ENCODE data around the gene INO80C. TPM values are rescaled to one million over a fixed set of nuclear protein-coding genes. Genes with fewer than 3 reads are reported as not detected.
"Not testable (repeated sequence)": the region's sequence is repeated elsewhere in the genome, so short reads cannot be mapped to it uniquely, and the experiment has no call there.

INO80C gene
- total RNA-seq, 1 donor from 2014 or later: 9.8 TPM

DNA sequence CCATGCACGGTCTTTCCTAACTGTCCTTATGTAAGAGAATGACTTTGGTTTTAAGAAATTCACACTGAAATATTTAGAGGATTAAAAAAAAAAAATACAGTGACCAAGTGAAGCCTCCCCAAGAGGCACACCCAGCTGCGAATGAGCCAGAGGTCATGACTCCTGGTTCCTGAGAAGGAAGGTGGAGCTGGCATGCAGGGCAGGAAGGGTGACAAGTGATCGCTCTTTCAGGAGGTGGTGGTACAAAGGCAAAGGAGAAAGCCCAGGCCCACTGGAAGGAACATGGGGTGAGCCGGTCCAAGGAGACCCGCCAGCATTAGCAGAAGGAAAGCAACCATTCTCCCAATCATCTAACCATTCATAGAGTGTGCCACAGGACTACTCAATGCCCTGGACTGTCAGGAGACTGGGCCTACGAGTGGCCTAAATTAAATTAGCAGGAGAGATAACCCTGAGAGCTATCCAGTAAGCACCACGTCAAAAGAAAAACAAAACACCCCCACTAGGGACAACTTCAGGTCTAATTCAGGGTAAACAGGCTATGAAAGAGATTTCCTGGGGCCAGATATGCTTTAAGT is 7.8 kb downstream of the INO80C start:
- DNase-seq (ENCODE audit: low read depth): no peak

DNA sequence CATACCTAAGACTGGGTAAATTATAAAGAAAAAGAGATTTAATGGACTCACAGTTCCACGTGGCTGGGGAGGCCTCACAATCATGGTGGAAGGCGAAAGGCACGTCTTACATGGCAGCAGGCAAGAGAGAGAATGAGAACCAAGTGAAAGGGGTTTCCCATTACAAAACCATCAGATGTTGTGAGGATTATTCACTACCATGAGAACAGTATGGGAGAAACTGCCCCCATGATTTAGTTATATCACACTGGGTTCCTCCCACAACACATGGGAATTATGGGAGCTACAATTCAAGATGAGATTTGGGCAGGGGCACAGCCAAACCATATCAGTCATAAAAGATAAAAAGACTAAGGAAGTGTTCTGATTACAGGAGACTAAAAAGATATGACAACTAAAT is 8.5 kb downstream of the INO80C start:
- DNase-seq (ENCODE audit: low read depth): not testable (repeated sequence)

DNA sequence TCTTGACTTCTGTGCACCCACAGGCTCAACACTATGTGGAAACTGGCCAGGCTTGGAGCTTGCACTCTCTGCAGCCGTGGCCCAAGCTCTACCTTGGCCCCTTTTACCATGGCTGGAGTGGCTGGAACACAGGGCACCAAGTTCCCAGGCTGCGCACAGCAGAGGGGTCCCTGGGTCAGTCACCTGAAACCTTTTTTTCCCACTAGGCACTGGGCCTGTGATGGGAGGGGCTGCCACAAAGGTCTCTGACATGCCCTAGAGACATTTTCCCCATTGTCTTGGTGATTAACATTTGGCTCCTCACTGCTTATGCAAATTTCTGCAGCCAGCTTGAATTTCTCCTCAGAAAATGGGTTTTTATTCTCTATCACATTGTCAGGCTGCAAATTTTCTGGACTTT is 9.4 kb downstream of the INO80C start:
- not testable (repeated sequence) for DNase-seq (ENCODE audit: low read depth)

DNA sequence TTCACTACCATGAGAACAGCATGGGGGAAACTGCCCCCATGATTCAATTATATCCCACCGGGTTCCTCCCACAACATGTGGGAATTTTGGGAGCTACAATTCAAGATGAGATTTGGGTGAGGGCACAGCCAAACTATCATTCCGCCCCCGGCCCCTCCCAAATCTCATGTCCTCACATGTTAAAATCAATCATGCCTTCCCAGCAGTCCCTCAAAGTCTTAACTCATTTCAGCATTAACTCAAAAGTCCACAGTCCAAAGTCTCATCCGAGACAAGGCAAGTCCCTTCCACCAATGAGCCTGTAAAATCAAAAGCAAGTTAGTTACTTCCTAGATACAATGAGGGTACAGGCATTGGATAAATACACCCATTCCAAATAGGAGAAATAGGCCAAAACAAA is 10.2 kb downstream of the INO80C start:
- not testable (repeated sequence) for DNase-seq (ENCODE audit: low read depth)

DNA sequence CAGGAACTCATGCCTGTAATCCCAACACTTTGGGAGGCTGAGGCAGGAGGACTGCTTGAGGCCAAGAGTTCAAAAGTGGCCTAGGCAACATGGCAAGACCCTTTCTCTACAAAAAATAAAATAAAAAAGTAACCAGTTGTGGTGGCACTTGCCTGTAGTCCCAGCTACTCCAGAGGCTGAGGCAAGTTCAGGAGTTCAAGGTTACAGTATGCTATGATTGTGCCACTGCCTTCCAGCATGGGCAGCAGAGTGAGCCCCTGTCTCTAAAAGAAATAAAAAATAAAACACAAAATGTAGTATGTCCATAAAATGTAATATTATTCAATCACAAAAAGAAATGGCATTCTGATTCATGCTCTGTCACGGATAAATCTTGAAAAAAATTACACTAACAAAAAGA is 11.9 kb downstream of the INO80C start:
- DNase-seq (ENCODE audit: low read depth): no peak

DNA sequence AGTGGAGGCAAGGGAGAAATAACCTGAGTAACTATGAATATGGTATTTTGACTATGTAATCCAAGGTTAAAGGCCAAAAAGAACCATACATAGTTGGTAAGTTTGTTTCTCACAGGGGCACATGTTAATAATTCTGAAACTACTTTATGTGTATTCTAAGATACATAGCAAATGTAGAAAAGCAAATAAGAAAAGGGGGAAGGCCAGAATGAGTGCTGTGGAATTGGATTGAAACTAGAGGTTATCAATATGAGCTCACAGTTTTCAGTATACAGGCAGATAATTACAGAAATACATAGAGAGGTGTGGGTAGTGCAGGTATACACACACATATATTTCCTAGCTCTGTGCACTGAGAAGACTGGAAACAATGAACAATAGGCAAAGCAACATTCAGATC is 13.7 kb downstream of the INO80C start:
- no peak for DNase-seq (ENCODE audit: low read depth)

DNA sequence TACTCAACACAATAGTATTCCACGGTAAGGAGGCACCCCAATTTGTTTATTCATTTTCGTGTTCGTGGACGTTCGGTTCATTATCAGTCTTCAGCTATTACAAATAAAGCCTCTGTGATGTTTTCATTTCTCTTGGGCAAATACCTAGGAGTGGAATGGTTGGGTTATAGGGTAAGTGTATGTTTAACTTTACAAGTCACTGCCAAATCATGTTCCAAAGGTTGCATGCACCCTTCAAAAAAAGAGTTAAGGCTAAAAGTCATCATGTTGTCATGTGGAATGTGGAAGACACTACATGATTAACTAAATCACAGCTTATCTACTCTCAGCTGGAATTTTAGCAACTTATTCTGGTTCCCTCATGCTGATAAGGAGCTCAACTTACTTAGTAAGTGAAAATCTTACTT is 15.8 kb downstream of the INO80C start:
- DNase-seq (ENCODE audit: low read depth): no peak

DNA sequence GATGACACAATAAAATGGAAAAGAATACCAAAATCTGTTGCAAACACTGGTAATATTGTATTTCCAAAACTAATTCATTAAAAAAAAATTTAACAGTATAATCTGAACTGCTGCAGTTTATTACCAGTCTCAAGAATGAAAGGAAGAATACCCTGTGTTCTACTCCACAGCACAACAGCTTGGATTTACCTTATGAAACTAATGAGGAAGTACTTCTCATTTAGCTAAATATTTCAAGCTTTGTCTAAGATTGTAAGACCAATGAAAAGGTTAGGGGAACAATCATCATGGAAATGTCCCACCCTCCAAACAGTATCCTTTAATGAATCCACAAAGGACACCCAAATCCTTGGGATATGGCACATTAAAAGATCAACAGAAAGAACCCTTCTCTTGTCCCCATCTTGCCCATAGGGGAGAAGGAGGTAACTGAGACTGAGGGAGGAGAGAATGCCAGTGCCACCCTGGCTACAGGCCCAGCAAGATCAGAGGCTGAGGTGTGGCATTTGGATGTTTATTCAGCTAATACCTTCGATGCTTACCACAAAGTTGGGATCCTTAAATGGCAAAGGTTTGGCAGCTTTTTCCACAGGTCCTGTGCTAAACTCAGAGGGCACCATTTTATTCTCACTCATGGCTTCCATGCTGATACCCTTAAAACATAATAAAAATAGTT is 17.7 kb downstream of the INO80C start:
- no peak for DNase-seq (ENCODE audit: low read depth)

DNA sequence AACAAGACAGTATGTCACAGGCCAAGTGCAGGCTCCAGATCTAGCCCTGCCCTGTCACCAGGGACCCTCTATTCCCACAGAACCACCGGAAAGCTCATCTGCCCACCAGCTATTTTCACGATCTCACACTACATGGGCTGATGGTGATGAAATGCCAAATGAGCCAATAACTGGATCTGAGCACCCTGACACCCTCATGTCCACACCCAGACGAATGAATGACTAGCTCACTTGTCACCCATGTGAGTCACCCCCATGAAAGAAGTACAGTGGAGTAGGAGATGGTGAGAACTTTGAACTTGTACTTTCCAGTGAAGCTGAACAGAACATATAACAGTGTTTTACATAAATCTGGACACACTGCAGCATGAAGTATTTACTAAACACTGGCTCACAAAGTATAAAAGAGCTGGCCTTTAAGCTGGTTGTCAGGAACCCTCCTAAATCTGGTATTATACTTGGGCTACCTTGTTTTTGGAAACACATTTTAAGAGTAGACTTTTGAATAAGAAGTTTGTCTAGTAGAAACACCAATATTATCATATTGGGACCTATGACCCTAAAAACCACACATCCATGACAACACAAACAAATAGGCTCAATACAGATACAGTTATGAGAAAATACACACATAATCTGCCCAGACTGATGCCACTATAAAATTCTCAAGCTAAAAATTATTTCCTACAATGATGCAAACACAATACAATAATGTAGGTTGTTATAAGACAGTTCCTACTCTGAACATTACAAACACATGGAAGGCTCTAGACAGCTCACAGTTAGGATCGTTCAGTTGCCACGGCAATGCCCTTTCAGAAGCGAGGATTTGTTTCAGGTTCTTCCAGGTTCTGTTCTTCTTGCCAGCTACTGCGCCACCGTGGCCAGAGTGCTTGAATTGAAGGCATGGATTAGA is 19.0 kb downstream of the INO80C start:
- DNase-seq (ENCODE audit: low read depth): peak; percentile 72

DNA sequence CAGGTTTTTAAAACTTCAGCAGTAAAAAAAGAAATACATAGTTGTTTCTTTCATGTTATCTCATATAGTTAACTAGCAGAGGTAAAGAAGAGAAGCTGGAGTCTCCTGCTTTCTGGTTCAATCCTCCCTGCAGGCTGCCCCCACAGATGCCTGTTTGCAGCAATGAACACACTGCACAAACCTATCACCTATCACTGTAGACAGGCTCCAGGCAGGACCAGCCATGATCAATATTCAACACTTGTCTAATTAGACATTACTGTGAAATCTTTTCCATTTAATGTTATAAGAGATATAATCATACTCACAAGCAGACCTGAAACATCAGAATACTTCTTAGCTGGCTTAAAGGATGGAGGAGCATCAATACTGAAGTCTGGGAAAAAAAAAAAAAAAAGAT is 19.8 kb downstream of the INO80C start:
- no peak for DNase-seq (ENCODE audit: low read depth)

DNA sequence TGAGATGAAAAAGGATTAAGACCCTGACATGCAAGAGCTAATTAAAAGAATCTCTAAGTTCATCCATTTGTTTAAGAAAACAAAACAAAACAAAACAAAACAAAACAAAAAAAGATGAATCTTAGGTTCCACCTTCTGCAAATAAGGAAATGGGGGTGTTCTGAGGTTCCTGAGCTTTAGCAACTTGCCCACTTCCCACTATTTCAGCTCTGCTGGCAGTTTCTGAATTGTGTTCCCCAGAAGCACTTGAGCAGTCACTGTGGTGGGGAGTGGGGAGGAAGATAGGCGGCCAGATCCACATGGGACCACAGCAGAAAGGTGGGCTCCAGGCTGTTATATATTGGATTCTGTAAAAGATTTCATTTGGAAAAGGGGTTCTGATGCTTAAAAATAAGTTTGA is 20.3 kb downstream of the INO80C start:
- no peak for DNase-seq (ENCODE audit: low read depth)

DNA sequence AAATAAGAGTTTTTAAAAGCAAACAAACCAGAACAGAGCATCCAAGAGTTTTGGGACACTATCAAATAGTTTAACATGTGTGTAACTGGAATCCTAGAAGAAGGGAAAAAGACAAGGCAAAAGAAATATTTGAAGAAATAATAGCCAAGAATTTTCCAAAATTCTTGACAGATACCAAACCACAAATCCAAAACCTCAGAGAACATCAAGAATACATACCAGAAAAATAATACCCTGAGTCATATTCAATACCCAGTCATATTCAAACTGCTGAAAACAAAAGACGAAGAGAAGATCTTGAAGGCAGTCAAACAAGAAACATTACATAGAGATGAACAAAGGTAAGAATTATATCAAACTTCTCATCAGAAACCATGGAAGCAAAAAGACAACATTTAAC is 22.9 kb downstream of the INO80C start:
- no peak for DNase-seq (ENCODE audit: low read depth)

DNA sequence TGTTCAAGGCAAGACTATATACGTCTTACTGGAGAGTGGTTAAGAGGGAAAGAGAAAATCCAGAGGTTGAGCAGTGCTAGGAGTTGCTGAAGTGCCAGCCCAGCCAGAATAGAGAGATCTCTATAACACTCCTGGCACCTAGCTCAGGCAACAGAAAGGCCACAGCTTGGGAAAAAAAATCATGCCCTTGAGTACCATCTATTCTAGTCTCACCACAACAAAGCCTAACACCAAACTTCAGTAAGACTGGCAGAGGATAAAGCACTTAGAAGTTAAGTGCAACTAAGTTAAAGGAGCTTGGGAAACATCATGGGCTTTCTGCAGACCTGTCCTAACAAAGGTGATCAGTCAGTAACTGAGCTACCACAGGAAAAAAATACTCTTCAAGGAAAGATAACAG is 24.2 kb downstream of the INO80C start:
- no peak for DNase-seq (ENCODE audit: low read depth)

DNA sequence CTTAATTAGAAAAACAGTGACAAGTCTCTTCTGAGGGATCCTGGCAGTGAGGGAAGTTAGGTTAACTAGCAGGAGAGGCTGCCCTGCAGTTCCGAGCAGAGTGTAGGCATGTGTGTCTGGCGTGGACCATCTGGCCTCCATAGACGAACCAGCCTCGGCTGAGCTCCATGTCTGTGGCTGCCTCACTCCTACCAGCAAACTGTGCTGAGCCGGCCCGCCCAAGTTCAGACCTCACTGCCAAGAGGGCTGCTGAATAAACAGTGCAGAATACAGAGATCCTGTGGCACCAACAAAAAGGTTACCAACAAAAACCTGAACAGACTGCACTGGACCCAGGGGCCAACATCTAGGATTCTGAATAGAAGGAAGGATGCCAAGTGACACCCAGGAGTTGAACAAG is 27.3 kb downstream of the INO80C start:
- DNase-seq (ENCODE audit: low read depth): no peak

DNA sequence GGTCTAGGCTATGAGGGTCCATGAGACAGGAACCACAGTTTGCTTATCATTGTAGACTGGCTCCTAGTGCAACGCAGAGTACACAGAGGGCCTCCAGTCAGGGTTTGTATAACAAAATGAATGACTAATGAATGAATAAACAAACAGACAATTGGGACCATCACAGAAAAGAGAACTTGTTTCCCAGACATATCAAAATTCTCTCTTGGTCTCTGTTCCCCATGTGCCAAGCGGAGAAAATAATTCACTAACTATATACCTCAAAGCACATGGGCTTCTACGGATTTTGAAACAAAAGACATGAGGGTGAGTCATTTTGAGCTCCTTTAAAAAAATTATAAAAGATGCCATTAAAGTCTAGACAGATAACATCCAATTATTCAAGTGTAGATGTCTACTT is 28.0 kb downstream of the INO80C start:
- DNase-seq (ENCODE audit: low read depth): no peak

DNA sequence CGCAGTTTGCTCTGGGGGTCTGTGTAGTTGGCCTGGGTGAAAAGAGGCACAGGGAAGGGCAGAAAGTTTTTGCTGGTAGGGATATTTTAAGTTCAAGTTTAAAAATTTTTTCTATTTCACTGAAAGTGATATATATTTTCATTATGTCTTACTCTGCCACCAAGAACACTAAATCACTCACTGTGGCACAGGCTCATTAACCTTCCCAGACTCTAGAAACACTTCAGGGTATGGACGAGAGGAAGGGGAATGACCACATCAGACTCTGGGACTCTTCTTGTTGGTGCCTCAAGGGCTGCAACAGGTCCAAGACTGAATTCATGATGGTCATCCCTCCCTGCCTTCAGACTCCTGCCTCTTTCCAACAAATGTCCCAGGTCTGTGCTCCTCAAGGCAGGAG is 29.0 kb downstream of the INO80C start:
- no peak for DNase-seq (ENCODE audit: low read depth)

DNA sequence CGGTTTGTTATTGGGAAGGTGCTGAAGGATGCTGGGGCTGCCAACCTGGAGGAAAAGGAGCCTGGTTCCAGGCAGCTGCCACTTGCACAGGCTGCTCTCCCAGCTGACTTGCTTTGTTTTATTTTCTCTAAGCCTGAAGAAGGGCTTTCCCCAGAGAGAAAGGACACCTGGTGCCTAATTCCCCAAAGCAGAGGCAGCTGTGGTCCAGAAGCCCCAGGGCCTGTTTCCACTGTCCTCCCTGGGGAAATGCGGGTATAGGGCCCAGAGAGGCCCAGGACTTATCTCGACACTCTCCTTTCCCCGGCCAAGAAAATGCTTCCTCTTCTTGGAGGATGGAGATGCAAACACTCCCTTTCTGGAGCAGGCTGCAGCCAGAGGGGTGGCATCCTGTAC is 30.1 kb downstream of the INO80C start:
- no peak for DNase-seq (ENCODE audit: low read depth)

DNA sequence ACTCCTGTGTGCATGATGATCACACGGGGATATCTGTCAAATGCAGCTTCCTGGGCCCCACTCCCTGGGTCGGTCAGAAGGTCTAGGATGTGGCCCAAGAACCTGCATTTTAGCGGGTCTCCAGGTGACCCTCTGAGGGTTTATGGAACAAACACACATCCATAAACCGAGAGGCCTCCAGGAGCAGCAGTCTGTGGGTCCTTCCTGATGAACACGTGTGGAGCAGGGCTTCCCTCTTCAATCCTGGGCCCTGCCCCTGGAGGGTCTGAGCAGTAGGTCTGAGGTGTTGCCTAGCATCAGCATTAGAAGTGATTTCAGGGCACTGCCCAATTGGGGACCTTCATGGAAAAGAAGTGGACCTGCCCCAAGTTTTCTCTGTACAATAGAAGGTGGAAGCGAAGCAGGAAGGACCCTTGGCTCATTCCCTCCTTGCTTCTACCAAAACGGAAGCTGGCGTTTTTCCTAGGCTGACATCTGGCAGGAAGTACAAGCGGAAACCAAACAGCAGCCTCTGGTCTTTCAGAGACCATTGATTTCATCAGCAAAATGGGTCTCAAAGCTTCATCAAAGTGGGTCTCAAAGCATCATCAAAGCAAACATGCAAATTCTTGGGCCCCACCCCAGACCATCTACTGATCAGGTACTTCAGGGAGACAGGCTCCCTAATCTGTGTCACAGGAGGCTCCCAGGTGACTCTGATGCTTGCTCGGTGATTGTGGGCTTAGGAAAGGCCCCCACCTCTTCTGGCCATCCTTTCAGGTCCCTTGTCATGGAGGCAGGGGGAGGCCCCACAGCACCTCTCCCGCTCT is 30.7 kb downstream of the INO80C start:
- DNase-seq (ENCODE audit: low read depth): no peak

DNA sequence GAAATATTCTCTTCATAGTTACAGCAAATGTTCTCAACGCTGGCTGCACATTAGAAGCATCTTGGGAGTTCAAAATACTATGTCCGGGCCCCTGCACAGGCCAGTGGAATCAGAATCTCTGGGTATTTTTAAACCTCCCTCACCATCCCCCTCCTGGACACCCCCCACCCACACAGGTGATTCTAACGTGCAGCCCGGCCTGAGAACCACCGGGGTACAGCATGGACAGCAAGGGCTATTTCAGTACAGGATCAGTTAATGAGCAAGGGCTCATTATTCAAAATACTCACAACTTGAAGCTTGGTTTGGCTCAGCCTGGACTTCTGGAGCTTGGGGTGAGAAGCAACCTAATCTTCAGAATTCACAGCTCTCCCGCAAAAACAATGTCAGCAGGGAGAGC is 31.4 kb downstream of the INO80C start:
- no peak for DNase-seq (ENCODE audit: low read depth)

DNA sequence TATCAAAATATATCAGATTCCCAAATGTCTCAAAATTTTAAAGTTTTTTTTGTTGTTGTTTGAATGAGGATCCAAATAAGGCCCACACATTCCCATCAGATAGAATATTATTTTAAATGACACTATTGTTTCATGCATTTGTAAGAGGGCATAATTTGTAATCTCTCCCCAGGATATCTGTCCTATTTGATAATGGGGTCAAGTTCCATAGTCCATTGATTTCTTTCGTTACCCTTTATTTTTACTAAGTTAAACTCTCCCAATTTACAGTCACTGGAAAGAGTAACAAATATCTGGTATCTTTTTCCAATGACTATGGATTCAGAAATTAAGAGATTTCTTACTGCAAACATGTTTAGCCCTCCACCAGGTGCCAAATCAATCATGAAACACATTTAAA is 32.4 kb downstream of the INO80C start:
- DNase-seq (ENCODE audit: low read depth): no peak

DNA sequence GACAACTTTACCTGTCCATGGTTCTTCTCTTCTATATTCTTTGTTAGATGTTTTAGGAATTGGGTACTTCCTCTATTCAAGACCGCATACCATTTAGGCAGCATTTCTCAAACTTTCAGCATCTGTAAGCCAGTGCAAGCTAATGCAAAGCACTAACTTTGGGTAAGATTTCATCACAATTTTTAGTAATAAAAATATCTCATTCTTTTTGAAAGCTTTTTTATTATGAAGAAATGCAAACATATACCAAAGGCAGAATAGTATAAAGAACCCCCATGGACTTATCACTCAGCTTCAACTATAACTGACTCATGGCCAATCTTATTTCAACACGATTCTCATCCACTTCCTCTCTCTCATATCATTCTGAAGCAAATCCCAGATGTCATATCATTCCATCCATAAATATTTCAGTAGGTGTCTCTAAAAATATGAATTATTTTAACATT is 32.9 kb downstream of the INO80C start:
- DNase-seq (ENCODE audit: low read depth): no peak

DNA sequence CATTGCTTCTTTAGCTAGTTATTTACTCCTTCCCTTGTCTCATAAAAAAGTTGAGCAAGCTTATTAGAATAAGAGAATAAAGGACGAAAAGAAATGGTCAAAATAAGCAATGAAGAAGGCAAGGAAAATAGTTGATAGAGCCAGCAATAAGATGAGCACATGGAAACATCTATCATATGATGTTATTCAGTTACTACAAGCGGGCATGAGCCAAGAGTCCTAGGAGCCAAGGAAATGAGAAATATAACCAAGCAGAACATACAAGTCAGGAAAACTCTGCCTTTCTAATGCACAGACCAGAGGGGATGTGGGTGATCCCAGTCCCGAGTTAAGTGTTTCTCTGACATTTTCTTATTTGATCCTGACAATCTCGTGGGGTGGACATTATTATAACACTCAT is 33.9 kb downstream of the INO80C start:
- no peak for DNase-seq (ENCODE audit: low read depth)
